ENCODE results near the gene PDE8A.

Gene PDE8A

DNA sequence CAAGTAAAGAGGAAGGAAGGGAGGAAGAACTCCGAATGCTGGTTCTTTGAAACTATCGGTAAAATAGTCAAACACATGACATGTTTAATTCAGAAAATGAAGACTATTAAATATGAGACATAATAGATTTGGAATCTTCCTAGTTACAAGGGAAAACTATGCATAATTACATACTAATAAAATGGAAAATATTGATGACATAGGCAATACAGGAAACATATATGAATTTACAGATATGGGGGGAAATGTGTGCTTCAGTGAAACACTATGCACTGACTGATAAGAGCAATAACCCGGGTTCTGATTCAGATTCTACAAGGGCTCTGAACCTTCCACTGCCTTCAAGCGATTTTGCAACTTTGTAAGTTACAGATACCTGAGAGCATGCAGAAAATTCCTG is 185.9 kb downstream of the PDE8A start (continued):
- TF ChIP-seq, protein P1, sequence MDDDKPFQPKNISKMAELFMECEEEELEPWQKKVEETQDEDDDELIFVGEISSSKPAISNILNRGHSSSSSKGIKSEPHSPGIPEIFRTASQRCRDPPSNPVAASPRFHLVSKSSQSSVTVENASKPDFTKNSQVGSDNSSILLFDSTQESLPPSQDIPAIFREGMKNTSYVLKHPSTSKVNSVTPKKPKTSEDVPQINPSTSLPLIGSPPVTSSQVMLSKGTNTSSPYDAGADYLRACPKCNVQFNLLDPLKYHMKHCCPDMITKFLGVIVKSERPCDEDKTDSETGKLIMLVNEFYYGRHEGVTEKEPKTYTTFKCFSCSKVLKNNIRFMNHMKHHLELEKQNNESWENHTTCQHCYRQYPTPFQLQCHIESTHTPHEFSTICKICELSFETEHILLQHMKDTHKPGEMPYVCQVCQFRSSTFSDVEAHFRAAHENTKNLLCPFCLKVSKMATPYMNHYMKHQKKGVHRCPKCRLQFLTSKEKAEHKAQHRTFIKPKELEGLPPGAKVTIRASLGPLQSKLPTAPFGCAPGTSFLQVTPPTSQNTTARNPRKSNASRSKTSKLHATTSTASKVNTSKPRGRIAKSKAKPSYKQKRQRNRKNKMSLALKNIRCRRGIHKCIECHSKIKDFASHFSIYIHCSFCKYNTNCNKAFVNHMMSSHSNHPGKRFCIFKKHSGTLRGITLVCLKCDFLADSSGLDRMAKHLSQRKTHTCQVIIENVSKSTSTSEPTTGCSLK (tag by site-specific recombination; IDR thresholded peaks at IDR 0.05) = no peak

DNA sequence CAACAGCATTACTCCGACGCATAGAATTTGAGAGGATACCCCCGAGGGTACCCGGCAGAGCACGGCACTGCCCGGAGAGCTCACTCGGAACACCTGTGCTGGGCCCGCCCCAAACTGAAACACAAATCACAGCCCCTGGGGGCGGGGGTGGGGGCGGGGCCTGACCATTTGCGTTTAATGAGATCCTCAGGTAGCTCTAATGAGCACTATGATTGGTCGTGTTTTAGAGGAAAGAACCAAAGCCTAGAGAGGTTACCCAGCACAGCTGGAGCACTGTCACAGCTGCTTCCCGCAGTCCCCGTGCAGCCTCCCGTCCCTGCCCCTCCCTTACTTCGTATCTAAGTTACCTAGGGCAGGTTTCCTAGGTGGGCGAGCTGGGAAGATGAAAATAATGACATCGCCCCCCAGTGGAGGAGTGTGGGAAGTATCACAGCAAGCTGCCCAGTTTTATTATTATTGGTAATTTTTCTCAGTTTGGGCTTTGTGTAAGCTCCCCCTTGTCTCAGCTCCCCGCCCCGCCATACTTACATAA is 187.1 kb downstream of the PDE8A start:
- Histone ChIP-seq H3K27ac (ENCODE audit: extremely low read depth, low read depth, low read length) (no peak overlapping the region), H3K9me3 (ENCODE audit: control insufficient read depth, insufficient read depth, low read depth, low read length) (no peaks in the 10 kb centered on the region; the same call in 1 of the 2 replicates), H3K36me3 (ENCODE audit: control insufficient read depth in 2 of 2, insufficient read depth in 1 of 2, low read length in 2 of 2) (no peaks in the 10 kb centered on the region), H3K4me3 (ENCODE audit: low read depth, low read length) (peak overlapping the region; percentile 45), H3K4me1 (ENCODE audit: control insufficient read depth, insufficient read depth, low read length) (peaks cover 3% of the 10 kb centered on the region; the same call in 1 of the 2 replicates)
- ChIA-PET CTCF (interaction anchor here (0.5 to 2.1 kb wide), 43 partner anchors 8 to 584 kb away, joined by 3 to 13 read pairs (median 4); no protein-coding TSS in a partner anchor), POLR2A (interaction anchor here (0.6 to 1.5 kb wide), 5 partner anchors 9 to 530 kb away, joined by 3 to 7 read pairs (median 3); no protein-coding TSS in a partner anchor)
- TF ChIP-seq ZNF114 (tag by site-specific recombination; IDR thresholded peaks at IDR 0.05) (no peak), MZF1 (tag by site-specific recombination; IDR thresholded peaks at IDR 0.05; ENCODE audit: borderline replicate concordance) (no peak), ZNF677 (tag by site-specific recombination; IDR thresholded peaks at IDR 0.05) (no peak), HOXA7 (CRISPR knock-in tag; IDR thresholded peaks at IDR 0.05; ENCODE audit: borderline replicate concordance) (no peak), RBAK (tag by site-specific recombination; IDR thresholded peaks at IDR 0.05) (no peak), ZNF223 (tag by site-specific recombination; IDR thresholded peaks at IDR 0.05) (no peak), ZBTB1 (tag by site-specific recombination; IDR thresholded peaks at IDR 0.05) (no peak), ZNF10 (tag by site-specific recombination; IDR thresholded peaks at IDR 0.05) (no peak), PRDM1 (tag by site-specific recombination; IDR thresholded peaks at IDR 0.05) (no peak), ZNF132 (tag by site-specific recombination; IDR thresholded peaks at IDR 0.05; ENCODE audit: borderline replicate concordance) (no peak), ZNF658 (tag by site-specific recombination; IDR thresholded peaks at IDR 0.05) (no peak), ZNF423 (tag by site-specific recombination; IDR thresholded peaks at IDR 0.05) (no peak), ZXDB (tag by site-specific recombination; IDR thresholded peaks at IDR 0.05) (0 out of 2 replicates have a peak, but pooled peaks have one; percentile 24), ZNF776 (tag by site-specific recombination; IDR thresholded peaks at IDR 0.05; ENCODE audit: borderline replicate concordance) (no peak), ZNF837 (tag by site-specific recombination; IDR thresholded peaks at IDR 0.05) (no peak), ZNF37A (tag by site-specific recombination; IDR thresholded peaks at IDR 0.05) (no peak)
- TF ChIP-seq, protein P2, sequence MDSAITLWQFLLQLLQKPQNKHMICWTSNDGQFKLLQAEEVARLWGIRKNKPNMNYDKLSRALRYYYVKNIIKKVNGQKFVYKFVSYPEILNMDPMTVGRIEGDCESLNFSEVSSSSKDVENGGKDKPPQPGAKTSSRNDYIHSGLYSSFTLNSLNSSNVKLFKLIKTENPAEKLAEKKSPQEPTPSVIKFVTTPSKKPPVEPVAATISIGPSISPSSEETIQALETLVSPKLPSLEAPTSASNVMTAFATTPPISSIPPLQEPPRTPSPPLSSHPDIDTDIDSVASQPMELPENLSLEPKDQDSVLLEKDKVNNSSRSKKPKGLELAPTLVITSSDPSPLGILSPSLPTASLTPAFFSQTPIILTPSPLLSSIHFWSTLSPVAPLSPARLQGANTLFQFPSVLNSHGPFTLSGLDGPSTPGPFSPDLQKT (IDR thresholded peaks at IDR 0.05; ENCODE audit: borderline replicate concordance, low read depth, low read length) = no peak
- TF ChIP-seq, protein P3, sequence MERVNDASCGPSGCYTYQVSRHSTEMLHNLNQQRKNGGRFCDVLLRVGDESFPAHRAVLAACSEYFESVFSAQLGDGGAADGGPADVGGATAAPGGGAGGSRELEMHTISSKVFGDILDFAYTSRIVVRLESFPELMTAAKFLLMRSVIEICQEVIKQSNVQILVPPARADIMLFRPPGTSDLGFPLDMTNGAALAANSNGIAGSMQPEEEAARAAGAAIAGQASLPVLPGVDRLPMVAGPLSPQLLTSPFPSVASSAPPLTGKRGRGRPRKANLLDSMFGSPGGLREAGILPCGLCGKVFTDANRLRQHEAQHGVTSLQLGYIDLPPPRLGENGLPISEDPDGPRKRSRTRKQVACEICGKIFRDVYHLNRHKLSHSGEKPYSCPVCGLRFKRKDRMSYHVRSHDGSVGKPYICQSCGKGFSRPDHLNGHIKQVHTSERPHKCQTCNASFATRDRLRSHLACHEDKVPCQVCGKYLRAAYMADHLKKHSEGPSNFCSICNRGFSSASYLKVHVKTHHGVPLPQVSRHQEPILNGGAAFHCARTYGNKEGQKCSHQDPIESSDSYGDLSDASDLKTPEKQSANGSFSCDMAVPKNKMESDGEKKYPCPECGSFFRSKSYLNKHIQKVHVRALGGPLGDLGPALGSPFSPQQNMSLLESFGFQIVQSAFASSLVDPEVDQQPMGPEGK (tag by site-specific recombination; IDR thresholded peaks at IDR 0.05) = 0 out of 2 replicates have a peak, but pooled peaks have one; percentile 39
- TF ChIP-seq, protein P4, sequence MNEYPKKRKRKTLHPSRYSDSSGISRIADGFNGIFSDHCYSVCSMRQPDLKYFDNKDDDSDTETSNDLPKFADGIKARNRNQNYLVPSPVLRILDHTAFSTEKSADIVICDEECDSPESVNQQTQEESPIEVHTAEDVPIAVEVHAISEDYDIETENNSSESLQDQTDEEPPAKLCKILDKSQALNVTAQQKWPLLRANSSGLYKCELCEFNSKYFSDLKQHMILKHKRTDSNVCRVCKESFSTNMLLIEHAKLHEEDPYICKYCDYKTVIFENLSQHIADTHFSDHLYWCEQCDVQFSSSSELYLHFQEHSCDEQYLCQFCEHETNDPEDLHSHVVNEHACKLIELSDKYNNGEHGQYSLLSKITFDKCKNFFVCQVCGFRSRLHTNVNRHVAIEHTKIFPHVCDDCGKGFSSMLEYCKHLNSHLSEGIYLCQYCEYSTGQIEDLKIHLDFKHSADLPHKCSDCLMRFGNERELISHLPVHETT (tag by site-specific recombination; IDR thresholded peaks at IDR 0.05) = no peak
- TF ChIP-seq, protein P5, sequence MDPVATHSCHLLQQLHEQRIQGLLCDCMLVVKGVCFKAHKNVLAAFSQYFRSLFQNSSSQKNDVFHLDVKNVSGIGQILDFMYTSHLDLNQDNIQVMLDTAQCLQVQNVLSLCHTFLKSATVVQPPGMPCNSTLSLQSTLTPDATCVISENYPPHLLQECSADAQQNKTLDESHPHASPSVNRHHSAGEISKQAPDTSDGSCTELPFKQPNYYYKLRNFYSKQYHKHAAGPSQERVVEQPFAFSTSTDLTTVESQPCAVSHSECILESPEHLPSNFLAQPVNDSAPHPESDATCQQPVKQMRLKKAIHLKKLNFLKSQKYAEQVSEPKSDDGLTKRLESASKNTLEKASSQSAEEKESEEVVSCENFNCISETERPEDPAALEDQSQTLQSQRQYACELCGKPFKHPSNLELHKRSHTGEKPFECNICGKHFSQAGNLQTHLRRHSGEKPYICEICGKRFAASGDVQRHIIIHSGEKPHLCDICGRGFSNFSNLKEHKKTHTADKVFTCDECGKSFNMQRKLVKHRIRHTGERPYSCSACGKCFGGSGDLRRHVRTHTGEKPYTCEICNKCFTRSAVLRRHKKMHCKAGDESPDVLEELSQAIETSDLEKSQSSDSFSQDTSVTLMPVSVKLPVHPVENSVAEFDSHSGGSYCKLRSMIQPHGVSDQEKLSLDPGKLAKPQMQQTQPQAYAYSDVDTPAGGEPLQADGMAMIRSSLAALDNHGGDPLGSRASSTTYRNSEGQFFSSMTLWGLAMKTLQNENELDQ (tag by site-specific recombination; IDR thresholded peaks at IDR 0.05; ENCODE audit: low read depth) = no peak
- TF ChIP-seq, protein P6, sequence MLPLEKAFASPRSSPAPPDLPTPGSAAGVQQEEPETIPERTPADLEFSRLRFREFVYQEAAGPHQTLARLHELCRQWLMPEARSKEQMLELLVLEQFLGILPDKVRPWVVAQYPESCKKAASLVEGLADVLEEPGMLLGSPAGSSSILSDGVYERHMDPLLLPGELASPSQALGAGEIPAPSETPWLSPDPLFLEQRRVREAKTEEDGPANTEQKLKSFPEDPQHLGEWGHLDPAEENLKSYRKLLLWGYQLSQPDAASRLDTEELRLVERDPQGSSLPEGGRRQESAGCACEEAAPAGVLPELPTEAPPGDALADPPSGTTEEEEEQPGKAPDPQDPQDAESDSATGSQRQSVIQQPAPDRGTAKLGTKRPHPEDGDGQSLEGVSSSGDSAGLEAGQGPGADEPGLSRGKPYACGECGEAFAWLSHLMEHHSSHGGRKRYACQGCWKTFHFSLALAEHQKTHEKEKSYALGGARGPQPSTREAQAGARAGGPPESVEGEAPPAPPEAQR (tag by site-specific recombination; IDR thresholded peaks at IDR 0.05) = no peak
- TF ChIP-seq, protein P7, sequence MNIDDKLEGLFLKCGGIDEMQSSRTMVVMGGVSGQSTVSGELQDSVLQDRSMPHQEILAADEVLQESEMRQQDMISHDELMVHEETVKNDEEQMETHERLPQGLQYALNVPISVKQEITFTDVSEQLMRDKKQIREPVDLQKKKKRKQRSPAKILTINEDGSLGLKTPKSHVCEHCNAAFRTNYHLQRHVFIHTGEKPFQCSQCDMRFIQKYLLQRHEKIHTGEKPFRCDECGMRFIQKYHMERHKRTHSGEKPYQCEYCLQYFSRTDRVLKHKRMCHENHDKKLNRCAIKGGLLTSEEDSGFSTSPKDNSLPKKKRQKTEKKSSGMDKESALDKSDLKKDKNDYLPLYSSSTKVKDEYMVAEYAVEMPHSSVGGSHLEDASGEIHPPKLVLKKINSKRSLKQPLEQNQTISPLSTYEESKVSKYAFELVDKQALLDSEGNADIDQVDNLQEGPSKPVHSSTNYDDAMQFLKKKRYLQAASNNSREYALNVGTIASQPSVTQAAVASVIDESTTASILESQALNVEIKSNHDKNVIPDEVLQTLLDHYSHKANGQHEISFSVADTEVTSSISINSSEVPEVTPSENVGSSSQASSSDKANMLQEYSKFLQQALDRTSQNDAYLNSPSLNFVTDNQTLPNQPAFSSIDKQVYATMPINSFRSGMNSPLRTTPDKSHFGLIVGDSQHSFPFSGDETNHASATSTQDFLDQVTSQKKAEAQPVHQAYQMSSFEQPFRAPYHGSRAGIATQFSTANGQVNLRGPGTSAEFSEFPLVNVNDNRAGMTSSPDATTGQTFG (tag by site-specific recombination; IDR thresholded peaks at IDR 0.05; ENCODE audit: borderline replicate concordance) = no peak
